Right atrium auricular region (tissue), 2 donors: ENCODE measurements around the gene MYO16. TPM values are rescaled to one million over a fixed set of nuclear protein-coding genes. Genes with fewer than 3 reads are reported as not detected.

Experiments used
- DNase-seq: peaks from one replicate; pipeline ENCODE4 v3.0.0-alpha.2; 2019; ENCODE audit warnings: low spot score
- H3K27ac ChIP-seq, 2 donors: fragments of 200-600 bp; sonication (generic); 1 replicate in 1 of 2; 2 replicates in 1 of 2; pipeline ENCODE4 v1.5.1; 2016 to 2019
- H3K27me3 ChIP-seq, 2 donors: fragments of 200-600 bp; sonication (generic); one replicate each; pipeline versions ENCODE4 v1.5.1 to v1.6.0; 2017 to 2019
- H3K36me3 ChIP-seq: fragments of 200-600 bp; sonication (generic); one replicate; pipeline ENCODE4 v1.5.1; 2016
- H3K4me1 ChIP-seq, 2 donors: fragments of 200-600 bp; sonication (generic); one replicate each; pipeline versions ENCODE4 v1.5.1 to v1.6.0; 2017 to 2019
- H3K4me3 ChIP-seq, 2 donors: fragments of 200-600 bp; sonication (generic); 1 replicate in 1 of 2; 2 replicates in 1 of 2; pipeline ENCODE4 v1.5.1; 2017 to 2019; ENCODE audit warnings: mild to moderate bottlenecking in 1 of 2, moderate library complexity in 1 of 2
- H3K9me3 ChIP-seq, 2 donors: fragments of 200-600 bp; sonication (generic); one replicate each; pipeline ENCODE4 v1.5.1; 2019
- total RNA-seq, 2 donors: library from RNA; depleted of rRNA; stranded (reverse); fragments of >200 nt; gene quantifications; one replicate each; pipeline ENCODE4 v1.1.0, GENCODE V29; 2016
- TF ChIP-seq, protein P1 (sequence below), 2 donors: fragments of 200-600 bp; sonication (generic); IDR thresholded peaks; one replicate each; pipeline ENCODE4 v1.5.1; 2019; ENCODE audit warnings: antibody characterized with exemption in 2 of 2

MYO16 gene
- total RNA-seq, 2 donors from 2014 or later, result 1.1 to 1.8 TPM

DNA sequence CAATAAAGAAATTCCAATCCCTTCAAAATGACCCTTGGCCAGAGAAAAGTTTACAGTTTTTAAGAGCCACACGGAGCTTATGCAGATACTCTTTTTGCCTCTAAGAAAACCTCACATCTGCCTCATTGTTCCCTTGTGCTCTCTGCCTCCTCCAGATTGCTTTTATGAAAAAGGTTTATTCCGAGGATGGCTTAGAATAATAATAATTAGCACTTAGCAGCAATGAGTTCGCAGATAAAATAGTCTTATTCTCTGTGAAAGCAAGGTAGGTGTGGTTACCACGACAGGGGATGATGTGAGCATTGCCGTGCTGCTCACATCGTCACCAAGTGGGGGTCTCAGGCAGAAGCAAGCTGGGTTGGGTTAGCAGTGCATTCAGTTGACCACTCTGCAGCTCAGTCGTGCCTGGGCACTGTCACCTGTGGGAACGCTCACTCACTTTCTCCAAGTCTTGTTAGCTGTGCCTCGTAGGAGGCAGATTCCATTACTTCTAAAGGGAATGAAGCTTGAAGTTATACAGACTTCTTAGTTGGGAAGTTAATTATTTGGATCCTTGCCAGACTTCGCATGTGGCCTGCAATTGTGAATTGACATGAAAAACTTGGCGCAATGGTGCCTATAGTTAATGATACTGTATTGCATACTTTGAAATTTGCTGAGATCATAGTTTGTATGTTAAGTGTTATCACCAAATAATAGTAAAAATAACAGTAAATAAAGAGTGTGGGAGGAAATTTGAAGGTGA lies 157.2 kb downstream of the MYO16 start:
- Histone ChIP-seq H3K9me3 (no peaks in the 10 kb centered on the region), H3K4me3 (no peak overlapping the region), H3K4me1 (no peaks in the 10 kb centered on the region), H3K27ac (no peak overlapping the region), H3K27me3 (no peaks in the 10 kb centered on the region), H3K36me3 (no peaks in the 10 kb centered on the region)
- no peak for DNase-seq
- TF ChIP-seq, protein P1, sequence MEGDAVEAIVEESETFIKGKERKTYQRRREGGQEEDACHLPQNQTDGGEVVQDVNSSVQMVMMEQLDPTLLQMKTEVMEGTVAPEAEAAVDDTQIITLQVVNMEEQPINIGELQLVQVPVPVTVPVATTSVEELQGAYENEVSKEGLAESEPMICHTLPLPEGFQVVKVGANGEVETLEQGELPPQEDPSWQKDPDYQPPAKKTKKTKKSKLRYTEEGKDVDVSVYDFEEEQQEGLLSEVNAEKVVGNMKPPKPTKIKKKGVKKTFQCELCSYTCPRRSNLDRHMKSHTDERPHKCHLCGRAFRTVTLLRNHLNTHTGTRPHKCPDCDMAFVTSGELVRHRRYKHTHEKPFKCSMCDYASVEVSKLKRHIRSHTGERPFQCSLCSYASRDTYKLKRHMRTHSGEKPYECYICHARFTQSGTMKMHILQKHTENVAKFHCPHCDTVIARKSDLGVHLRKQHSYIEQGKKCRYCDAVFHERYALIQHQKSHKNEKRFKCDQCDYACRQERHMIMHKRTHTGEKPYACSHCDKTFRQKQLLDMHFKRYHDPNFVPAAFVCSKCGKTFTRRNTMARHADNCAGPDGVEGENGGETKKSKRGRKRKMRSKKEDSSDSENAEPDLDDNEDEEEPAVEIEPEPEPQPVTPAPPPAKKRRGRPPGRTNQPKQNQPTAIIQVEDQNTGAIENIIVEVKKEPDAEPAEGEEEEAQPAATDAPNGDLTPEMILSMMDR (IDR thresholded peaks at IDR 0.05), result no peak

DNA sequence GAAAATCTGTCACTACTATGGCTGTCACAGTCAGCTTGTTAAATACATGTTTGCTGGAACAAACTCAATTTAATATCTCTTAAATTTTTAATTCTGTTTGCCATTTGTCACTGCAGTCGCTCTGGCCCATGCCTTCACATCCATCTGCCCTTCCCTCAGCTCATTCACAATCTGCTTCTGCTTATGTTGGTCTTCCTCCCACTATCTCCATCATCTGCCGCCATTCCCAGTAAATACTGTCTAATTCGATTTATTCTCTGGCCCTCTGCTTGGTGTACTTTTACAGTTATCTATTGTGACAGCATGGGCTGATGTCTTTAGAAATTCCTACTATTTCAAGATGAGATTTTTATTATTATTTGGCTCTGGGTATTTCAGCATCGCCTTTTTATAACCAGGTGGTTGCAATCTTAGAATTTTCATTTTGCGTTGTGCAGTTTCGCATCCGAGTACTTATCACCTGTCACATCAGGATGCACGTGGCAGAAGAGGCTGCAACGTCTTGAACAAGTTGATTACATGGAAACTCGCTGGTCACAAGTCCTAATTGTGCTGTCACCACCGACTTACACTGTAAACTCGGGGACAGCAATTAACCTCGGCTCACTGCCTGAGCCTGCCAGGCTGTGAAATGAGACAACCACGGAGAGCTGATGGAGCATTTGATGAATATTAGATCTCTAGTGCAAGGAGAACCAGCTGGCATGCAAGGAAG lies 158.4 kb downstream of the MYO16 start:
- no peak overlapping the region for H3K27ac ChIP-seq
- TF ChIP-seq, protein P1 (IDR thresholded peaks at IDR 0.05), result no peak
- no peak for DNase-seq

DNA sequence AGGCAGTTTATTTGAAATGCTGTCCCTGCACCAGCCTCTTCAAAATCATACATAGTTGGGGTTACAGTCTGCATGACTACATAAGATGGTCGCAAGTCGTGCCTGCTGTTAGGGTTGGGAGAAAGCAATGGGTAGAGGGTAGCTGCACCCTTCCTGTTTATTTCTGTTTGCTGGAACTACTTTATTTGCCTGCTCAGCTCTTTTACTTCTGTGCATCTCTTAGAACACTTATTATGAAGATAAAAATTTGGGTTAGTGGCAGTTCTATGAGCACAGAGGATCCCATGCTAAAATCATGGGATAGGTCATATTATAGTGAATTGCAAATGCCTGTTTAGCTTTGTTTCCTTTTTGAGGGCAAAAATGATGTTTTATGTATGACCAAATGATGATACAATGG lies 160.1 kb downstream of the MYO16 start:
- H3K36me3 ChIP-seq, result no peaks in the 10 kb centered on the region
- no peak overlapping the region for H3K27ac ChIP-seq
- no peaks in the 10 kb centered on the region for H3K4me1 ChIP-seq
- no peak overlapping the region for H3K4me3 ChIP-seq
- H3K9me3 ChIP-seq, result no peaks in the 10 kb centered on the region
- no peak for DNase-seq
- H3K27me3 ChIP-seq, result no peaks in the 10 kb centered on the region
- TF ChIP-seq, protein P1 (IDR thresholded peaks at IDR 0.05), result no peak

More for the DNA sequence above, 158.4 kb downstream of the MYO16 start:
- Histone ChIP-seq H3K27me3 (no peaks in the 10 kb centered on the region), H3K4me1 (no peaks in the 10 kb centered on the region), H3K9me3 (no peaks in the 10 kb centered on the region), H3K4me3 (no peak overlapping the region), H3K36me3 (no peaks in the 10 kb centered on the region)

DNA sequence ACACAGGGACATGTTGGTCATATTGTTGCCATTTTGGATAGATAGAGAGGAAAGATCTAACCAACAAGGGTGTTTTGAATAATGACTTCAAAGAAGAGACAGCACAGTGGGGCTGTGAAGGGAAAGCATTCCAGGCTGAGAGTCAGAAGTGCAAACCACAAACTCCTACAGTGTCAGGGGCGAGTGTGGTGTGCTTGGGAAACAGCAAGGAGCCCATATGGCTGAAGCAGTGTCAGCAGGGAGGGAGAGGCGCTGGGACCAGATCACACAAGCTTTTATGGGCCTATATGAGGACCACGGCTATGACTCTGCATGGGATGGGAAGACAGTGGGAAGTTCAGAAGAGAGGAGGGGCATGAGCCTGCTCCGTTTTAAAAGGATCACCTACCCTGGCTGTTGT lies 166.4 kb downstream of the MYO16 start:
- Histone ChIP-seq H3K4me3 (no peak overlapping the region), H3K4me1 (no peaks in the 10 kb centered on the region), H3K36me3 (no peaks in the 10 kb centered on the region), H3K27me3 (no peaks in the 10 kb centered on the region), H3K27ac (no peak overlapping the region), H3K9me3 (no peaks in the 10 kb centered on the region)
- TF ChIP-seq, protein P1 (IDR thresholded peaks at IDR 0.05), result no peak
- no peak for DNase-seq

DNA sequence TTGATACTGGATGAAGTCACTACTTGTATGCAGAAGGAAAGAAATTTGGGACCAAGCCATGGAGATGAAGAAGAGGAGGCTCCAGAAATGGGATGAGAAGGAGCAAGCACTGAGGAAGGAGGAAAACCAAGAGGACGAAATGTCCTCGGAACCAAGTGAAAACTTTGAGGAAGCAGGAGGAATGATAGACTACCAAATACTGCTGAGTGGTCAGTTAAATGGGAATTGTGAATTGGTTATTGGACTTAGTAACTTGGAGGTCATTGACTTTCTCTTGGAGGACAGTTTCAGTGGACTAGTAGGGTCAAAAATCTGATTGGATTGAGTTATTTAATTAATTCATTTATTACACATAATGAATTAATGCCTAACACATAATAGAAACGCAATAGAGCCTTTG lies 167.9 kb downstream of the MYO16 start:
- DNase-seq, result no peak
- Histone ChIP-seq H3K36me3 (no peaks in the 10 kb centered on the region), H3K9me3 (no peaks in the 10 kb centered on the region), H3K4me1 (no peaks in the 10 kb centered on the region), H3K27ac (no peak overlapping the region), H3K27me3 (no peaks in the 10 kb centered on the region), H3K4me3 (no peak overlapping the region)
- TF ChIP-seq, protein P1 (IDR thresholded peaks at IDR 0.05), result no peak
